SU-DHL-6 (cell line): Measurements from ENCODE around the gene USH1C.

Experiments used
- CTCF ChIP-seq: fragments of 200-600 bp; sonication (generic); IDR thresholded peaks from one replicate; pipeline ENCODE4 v1.5.1; 2017; ENCODE audit warnings: antibody characterized with exemption, mild to moderate bottlenecking, low read length, moderate library complexity; ENCODE audit not compliant: insufficient read depth, poor library complexity, severe bottlenecking
- EZH2phosphoT487 ChIP-seq: fragments of 200-600 bp; sonication (generic), shearing (Covaris generic); conservative IDR thresholded peaks from 2 replicates; pipeline ENCODE4 v1.6.1; 2018; ENCODE audit warnings: mild to moderate bottlenecking, antibody characterized with exemption, low read length, moderate library complexity, mixed read lengths

GRCh38 chr11:17570034-17570433 is 25.8 kb upstream of the USH1C start:
- TF ChIP-seq CTCF, result no peak
- TF ChIP-seq EZH2phosphoT487, result no peak
